GM12892 (cell line): Measurements from ENCODE around the gene NRXN2.

Source experiments
- DNase-seq: peaks from one replicate; pipeline ENCODE4 v3.0.0; 2011; ENCODE audit not compliant: insufficient read length
- FAIRE-seq: peaks from 2 replicates; lab custom pipeline; 2011; peaks lifted over from hg19 to GRCh38; lab: Jason Lieb, UNC
- POLR2A ChIP-seq: IDR thresholded peaks from 2 replicates; pipeline ENCODE4 v1.6.1; 2011; ENCODE audit warnings: low read depth, low read length, control low read depth
- POLR2AphosphoS5 ChIP-seq: IDR thresholded peaks from 2 replicates; pipeline ENCODE4 v1.6.1; 2011; ENCODE audit warnings: low read depth, low read length, control low read depth
- TAF1 ChIP-seq: IDR thresholded peaks from 2 replicates; pipeline ENCODE4 v1.6.1; 2011; ENCODE audit warnings: low read depth, mild to moderate bottlenecking, control low read depth, low read length, borderline replicate concordance

The NRXN2 gene

GRCh38 chr11:64577202-64577601 is 145.8 kb downstream of the NRXN2 start:
- DNase-seq (no peak), FAIRE-seq (no peak)
- TF ChIP-seq TAF1, result no peak
- TF ChIP-seq POLR2A, result no peak
- TF ChIP-seq POLR2AphosphoS5, result no peak

GRCh38 chr11:64572143-64572542 is 150.9 kb downstream of the NRXN2 start:
- TF ChIP-seq POLR2A, result no peak
- TF ChIP-seq POLR2AphosphoS5, result no peak
- TF ChIP-seq TAF1, result no peak
- no peak for DNase-seq
- FAIRE-seq, result no peak

GRCh38 chr11:64571410-64572091 is 151.4 kb downstream of the NRXN2 start:
- TF ChIP-seq POLR2AphosphoS5 (no peak), POLR2A (no peak), TAF1 (no peak)
- no peak for DNase-seq
- no peak for FAIRE-seq

GRCh38 chr11:64571050-64571409 is 152.0 kb downstream of the NRXN2 start:
- TF ChIP-seq POLR2AphosphoS5 (no peak), POLR2A (no peak), TAF1 (no peak)
- DNase-seq (no peak), FAIRE-seq (no peak)

GRCh38 chr11:64570341-64570740 is 152.7 kb downstream of the NRXN2 start:
- FAIRE-seq (no peak), DNase-seq (no peak)
- no peak for TF ChIP-seq POLR2AphosphoS5
- no peak for TF ChIP-seq POLR2A
- no peak for TF ChIP-seq TAF1

GRCh38 chr11:64569300-64569970 is 153.6 kb downstream of the NRXN2 start:
- TF ChIP-seq TAF1, result no peak
- TF ChIP-seq POLR2AphosphoS5, result no peak
- no peak for TF ChIP-seq POLR2A
- DNase-seq (no peak), FAIRE-seq (no peak)

- no peak for FAIRE-seq
- no peak for DNase-seq
- TF ChIP-seq POLR2A, result no peak
- TF ChIP-seq POLR2AphosphoS5, result no peak
- TF ChIP-seq TAF1, result no peak
These were observed 154.3 kb downstream of the NRXN2 start for GRCh38 chr11:64568584-64569140.

GRCh38 chr11:64568041-64568571 is 154.9 kb downstream of the NRXN2 start:
- FAIRE-seq, result no peak
- no peak for DNase-seq
- TF ChIP-seq POLR2A (no peak), POLR2AphosphoS5 (no peak), TAF1 (no peak)

- FAIRE-seq (no peak), DNase-seq (no peak)
- TF ChIP-seq TAF1, result no peak
- no peak for TF ChIP-seq POLR2AphosphoS5
- TF ChIP-seq POLR2A, result no peak
These were observed 155.8 kb downstream of the NRXN2 start for GRCh38 chr11:64566915-64567891.

- TF ChIP-seq TAF1 (no peak), POLR2AphosphoS5 (no peak), POLR2A (no peak)
- FAIRE-seq, result no peak
- no peak for DNase-seq
These were observed 156.7 kb downstream of the NRXN2 start for GRCh38 chr11:64566042-64566914.
